DOHH2 (cell line): ENCODE measurements around the gene KIF26B.

ENCODE experiments used
- CTCF ChIP-seq: fragments of 200-600 bp; sonication (generic); IDR thresholded peaks from one replicate; pipeline ENCODE4 v1.5.1; 2014; ENCODE audit warnings: antibody characterized with exemption, mild to moderate bottlenecking, low read depth, low read length; ENCODE audit not compliant: poor library complexity, severe bottlenecking
- EZH2phosphoT487 ChIP-seq: fragments of 200-600 bp; sonication (generic); IDR thresholded peaks from 2 replicates; pipeline ENCODE4 v1.6.1; 2017; ENCODE audit warnings: borderline replicate concordance, mild to moderate bottlenecking, antibody characterized with exemption, low read length, moderate library complexity, mixed read lengths

GRCh38 chr1:245686006-245686405, 531.2 kb downstream of the KIF26B start:
- TF ChIP-seq CTCF = no peak
- TF ChIP-seq EZH2phosphoT487 = no peak
